Tibial nerve (tissue), 4 donors: ENCODE measurements around the gene RASSF7.

Experiments used
- CTCF ChIP-seq, 5 experiments: fragments of 200-600 bp in 3 of 5; fragments of 450-650 bp in 2 of 5; sonication (generic) in 3 of 5; IDR thresholded peaks; one replicate each; pipeline ENCODE4 v1.5.1; 2016 to 2019; ENCODE audit warnings: antibody characterized with exemption in 5 of 5, mild to moderate bottlenecking in 3 of 5, moderate library complexity in 2 of 5
- EP300 ChIP-seq, 2 donors: sonication (generic); formaldehyde crosslinking; IDR thresholded peaks; one replicate each; pipeline ENCODE4 v1.6.1; 2017; ENCODE audit warnings: antibody characterized with exemption in 2 of 2, mild to moderate bottlenecking in 1 of 2

GRCh38 chr11:573146-573759 is 12.5 kb downstream of the RASSF7 start:
- TF ChIP-seq CTCF (IDR thresholded peaks at IDR 0.05) = no peak
- TF ChIP-seq EP300 (IDR thresholded peaks at IDR 0.05) = no peak
